Measurements from ENCODE around the gene ERBB2.
"Not testable (repeated sequence)": the region's sequence is repeated elsewhere in the genome, so short reads cannot be mapped to it uniquely, and the experiment has no call there.

ERBB2 gene

DNA sequence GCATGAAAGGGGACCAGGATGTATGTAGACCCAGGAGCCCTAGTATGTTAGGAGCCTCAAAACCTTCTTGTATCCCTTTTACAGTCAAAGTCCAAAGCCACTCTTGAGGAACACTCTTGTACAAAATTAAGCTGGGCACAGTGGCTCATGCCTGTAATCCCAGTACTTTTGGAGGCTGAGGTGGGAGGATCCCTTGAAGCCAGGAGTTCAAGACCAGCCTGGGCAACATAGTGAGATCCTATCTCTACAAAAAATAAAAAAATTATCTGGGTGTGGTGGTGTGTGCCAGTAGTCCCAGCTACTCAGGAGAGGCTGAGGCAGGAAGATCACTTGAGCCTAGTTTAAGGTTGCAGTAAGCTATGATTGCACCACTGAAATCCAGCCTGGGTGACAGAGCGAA, 26.1 kb downstream of the ERBB2 start:
- not testable (repeated sequence) for DNase-seq (ENCODE audit: low read depth in 3 of 3)

DNA sequence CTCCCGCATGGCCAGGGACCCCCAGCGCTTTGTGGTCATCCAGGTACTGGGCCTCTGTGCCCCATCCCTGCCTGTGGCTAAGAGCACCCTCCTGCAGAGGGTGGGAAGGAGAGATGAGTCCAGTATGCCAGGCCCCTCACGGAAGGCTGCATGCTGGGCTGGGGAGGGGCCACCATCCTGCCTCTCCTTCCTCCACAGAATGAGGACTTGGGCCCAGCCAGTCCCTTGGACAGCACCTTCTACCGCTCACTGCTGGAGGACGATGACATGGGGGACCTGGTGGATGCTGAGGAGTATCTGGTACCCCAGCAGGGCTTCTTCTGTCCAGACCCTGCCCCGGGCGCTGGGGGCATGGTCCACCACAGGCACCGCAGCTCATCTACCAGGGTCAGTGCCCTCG, 26.8 kb downstream of the ERBB2 start:
- no peak for DNase-seq (ENCODE audit: low read depth in 3 of 3)

DNA sequence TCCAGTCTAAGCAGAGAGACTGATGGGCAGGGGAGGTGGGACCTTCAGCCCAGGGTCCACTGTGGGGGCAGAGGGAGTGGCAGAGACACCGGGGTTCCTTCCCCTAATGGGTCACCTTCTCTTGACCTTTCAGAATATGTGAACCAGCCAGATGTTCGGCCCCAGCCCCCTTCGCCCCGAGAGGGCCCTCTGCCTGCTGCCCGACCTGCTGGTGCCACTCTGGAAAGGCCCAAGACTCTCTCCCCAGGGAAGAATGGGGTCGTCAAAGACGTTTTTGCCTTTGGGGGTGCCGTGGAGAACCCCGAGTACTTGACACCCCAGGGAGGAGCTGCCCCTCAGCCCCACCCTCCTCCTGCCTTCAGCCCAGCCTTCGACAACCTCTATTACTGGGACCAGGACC, 27.7 kb downstream of the ERBB2 start:
- DNase-seq (ENCODE audit: low read depth in 3 of 3) = no peak

DNA sequence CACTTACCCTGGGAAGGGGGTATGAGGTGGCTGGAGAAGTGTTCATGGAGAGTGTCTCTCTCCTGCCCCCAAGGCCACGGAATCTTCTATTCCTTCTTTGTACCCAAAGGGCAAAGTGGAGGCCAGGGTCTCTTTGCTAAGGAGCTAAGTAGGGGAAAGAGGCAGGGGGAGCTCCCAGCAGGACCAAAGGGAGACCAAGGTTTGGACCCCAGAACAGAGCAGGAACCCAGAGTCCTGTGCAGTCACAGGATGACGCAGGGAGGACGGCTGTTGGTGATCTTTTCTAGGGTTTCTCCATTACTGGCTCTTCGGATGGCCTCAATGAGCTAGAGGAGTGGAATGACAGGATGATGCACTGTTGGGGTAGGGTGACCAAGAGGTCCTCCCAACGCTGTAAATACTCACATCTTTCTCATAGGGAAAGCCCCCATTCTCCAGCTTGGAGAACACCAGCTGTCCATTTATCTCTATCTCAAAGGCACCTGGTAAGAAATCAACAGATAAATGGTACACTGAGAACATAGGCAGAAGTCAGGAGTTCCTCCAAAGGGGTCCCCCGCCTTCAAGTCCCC, 29.5 kb downstream of the ERBB2 start:
- DNase-seq (ENCODE audit: low read depth in 3 of 3) = no peak

DNA sequence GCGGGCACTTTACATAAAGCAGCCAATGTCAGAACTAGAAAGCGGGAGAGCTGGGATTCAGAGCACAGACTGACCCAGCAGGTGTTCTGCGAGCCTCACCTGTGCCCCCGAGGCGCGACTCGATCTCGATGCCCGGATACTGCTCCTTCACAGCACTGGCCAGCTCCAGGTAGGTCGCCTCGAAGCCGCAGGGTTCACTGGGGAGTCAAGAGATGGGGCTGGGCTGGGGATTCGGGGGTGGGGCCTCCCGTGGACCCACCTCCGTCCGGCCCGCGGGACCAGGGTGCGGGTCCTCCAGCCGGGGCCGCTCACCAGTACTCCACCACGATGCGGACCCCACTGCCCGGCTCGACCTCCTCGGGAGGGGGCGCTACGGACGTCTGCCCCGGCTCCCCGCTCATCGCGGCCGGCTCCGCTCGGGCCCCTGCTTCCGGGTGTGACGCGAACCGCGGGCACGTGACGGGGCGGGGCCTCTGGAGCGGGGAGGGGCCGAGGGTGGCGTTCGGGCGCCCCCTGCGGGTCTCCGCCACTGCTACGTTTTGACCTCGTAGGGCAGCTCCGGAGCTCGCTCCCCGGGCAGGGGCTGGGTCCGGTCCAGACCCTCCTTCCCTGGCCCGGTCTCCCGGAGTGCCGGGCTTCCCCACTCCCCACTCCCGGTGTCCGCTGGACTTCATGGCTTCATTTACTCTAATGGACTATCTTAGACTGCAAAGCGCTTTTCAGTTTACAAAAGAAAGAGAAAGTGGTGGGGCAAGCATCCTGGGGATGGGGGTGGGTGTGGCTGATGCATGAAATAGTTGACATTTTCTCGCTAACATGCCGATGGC, 30.4 kb downstream of the ERBB2 start, which contains the start of gene MIEN1:
Gene MIEN1, minus strand, starts transcription at position 438 of the 827 bp plus-strand sequence. Its CDS starts 37 bp downstream, at position 401.
- DNase-seq (ENCODE audit: low read depth in 3 of 3) = peak; percentile 89 to 91 (median 90)

DNA sequence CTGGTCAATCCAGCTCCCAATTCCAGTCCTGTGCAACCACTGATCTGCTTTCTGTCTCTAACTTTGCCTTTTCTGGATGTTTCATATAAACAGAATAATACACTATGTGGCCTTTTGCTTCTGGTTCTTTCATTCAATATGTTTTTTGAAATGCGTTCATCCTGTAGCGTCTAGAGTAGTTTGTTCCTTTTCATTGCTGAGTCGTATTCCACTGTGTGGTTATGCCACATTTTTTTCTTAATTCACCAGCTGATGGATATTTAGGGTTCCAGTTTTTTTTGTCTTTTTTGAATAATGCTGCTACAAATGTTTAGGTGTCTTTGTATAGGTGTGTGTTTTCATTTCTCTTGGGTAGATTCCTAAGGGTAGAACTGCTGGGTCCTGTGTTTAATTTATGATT, 32.7 kb downstream of the ERBB2 start:
- DNase-seq (ENCODE audit: low read depth in 3 of 3) = no peak

DNA sequence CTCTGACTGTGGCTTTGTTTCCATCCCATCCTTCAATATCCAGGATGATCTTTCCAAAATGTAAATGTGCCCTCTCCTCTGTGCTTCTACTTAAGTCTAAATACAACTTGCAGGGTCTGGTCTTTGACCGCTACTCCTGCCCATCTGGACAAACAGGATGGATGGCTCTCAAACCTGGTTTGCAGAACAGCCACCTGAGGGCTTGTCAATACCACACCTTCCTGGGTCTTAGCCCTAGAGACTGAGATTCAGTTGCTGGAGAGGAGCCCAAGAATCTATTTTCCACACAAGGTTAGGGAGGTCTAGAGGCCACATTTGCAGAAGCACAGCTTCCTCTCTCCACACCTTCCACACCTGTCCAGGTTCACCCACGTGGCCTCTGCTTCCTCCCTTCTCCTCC, 36.0 kb downstream of the ERBB2 start:
- DNase-seq (ENCODE audit: low read depth in 3 of 3) = no peak

DNA sequence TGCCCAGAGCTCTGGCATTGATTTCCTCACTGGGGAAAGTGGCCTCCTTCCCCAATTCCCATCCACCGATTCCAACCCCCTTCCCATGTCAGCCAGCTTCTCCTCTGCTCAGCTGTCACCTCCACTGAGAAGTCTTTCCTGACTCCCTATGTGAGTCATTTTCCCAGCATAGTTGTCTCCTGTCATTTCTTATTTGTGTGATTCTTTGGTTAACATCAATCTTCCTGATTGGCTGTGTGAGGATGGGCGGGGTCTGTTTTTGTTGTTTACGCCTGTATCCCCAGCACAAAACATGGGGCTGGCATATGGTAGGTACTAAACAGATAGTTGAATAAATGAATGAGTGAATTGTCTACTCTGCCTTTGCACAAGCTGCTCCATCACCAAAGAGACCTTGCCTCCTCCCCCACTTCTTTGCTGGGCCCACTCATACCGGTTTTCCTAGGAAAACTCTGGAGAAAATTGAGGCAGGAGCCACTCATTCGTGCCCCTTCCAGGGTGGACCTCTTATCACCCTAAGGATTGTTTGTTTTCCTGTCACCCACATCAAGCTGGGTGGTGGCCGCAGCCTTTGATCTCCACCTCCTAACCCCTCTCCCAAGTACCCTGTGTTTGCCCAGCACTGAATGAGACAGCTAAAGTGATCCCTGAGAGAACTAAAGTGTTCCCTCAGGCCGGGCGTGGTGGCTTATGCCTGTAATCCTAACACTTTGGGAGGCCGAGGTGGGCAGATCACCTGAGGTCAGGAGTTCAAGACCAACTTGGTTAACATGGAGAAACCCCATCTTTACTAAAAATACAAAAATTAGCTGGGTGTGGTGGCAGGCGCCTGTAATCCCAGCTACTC, 36.7 kb downstream of the ERBB2 start:
- DNase-seq (ENCODE audit: low read depth in 3 of 3) = no peak

DNA sequence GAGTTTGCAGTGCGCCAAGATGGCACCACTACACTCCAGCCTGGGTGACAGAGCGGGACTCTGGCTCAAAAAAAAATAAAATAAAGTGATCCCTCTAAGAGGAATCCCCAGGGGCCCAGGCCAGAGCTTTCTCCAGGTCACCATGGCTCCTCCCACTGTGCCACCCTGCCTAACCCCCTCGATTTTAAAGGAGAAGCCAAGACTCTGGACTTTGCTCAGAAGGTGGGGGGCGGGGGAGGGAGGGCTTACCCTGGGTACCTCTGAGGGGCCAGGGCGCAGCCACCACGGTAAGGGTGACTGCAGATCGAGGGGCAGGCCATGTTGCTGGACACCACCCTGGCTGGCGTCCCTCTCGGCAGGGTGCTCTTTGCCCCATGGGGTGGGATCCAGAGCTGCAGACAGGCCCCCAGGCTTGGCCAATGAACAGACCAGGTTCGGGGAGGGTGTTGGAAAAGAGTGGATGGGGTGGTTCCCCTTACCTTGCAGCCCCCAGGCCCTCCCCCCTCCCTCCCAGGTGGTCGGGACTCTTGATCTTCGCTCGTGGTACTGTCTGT, 37.4 kb downstream of the ERBB2 start:
- no peak for DNase-seq (ENCODE audit: low read depth in 3 of 3)

DNA sequence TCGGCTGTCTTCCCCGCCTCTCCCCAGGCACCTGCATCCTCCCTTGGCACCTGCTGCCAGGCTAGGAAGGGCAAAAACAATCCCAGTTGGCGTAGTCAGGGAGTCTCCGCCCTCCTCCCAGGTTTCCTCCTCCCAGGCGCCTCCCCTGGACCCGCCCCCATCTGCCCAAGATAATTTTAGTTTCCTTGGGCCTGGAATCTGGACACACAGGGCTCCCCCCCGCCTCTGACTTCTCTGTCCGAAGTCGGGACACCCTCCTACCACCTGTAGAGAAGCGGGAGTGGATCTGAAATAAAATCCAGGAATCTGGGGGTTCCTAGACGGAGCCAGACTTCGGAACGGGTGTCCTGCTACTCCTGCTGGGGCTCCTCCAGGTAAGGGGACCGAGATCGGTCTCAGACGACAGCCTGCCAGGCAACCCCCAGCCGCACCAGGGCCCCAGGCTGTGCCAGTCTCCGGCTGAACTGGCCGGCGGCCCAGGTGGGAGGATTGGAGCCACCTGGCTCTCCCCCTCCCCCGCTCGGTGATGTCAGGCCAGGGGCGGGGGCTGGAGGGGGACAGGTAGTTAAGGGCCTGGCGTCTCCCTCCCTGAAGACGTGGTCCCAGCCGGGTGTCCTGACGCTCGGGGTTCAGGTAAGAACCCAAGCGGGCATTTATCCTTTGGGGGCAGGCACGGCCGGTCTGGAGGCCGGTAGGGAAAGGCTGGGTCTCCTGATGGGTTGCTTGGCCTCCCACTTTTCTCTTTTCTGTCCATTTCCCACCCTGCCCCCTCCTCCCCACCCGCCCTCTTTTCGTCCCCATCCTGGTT, 38.1 kb downstream of the ERBB2 start, which contains the start of gene GRB7:
Gene GRB7, plus strand, starts transcription at position 179 of the 808 bp plus-strand sequence. CDS start 4,364 bp downstream, outside the sequence.
- DNase-seq (ENCODE audit: low read depth in 3 of 3) = no peak

DNA sequence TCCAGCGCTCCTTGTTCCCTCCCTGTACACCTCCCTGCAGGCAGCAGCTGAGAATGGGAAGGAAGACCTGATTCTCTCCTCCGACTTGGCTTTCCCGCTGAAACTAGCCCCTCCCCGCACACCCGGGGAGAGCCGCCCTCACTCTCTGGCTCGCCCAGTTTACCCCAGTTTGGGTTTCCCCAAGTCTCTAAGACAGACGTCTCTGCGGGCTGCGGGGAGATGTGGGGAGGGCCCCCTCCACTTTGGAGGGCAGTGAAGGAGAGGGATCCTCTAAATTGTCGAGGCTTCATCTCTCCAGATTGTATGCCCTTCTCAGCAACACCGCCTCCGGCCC, 38.7 kb downstream of the ERBB2 start:
- peak in 2 of 3 experiments; percentile 24 to 65 for DNase-seq (ENCODE audit: low read depth in 3 of 3)

DNA sequence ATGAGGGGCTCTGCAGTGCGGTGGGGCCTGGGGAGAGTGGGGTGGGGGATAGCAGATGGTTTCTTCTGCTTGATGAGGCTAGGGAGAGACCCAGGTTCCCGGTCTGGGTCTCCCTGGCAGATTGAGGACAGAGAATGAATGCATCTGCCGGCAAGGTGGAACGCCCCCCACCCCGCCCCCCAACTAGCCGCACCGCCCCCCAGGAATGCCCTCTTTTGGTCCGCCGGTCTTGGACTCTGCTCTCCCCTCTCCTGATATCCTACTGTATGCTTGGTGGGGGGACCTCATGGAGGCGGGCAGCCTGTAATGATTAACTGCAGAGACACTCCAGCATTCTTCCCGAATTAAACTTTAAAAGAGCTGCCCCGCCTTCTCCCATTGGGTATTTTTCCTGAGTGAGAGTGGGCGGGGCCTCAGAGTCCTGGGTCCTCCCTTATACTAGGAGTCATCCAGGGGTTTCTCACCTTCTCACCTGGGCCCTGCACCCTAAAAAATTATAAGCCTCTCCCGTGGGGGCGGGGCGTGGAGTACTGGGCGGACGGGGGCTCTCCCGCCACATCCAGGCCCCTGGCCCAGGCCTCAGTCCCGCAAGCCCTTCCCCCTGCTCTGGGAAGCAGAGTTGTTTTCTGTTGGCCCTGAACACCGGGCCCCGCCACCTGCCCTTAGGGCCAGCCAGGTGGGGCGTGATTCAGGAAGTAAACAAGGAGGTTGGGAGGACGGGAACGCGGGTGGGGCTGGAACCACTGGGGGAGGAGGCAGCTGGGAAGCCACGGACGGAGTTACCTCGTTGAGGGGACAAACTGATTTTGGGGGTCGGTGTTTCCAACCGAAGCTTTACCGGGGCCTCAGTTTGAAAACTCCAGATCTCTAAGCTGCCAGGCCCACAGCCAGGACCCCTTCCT, 39.4 kb downstream of the ERBB2 start:
- DNase-seq (ENCODE audit: low read depth in 3 of 3) = no peak

DNA sequence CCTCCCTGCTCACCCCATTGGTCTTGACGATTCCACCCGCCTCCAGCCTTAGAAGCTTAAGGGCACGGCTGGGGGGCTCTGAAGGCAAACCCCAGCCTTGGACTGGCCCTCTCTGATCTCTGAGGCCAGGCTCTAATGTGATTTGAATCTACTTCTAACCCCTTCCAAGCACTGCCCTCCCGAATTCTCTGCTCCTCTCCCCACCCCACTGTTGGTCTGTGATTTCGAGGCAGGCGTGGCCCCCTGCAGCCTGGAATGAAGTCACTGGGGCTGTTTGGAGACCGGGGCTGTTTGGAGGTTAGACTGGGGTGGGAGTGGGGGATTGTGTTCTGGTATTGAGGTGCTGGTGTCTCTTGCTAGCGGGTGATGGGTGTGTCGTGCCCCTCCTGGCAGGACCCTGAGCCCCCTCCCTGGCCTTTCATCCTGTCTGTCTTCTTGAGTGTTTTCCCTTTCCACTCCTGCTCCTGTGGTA, 40.1 kb downstream of the ERBB2 start:
- DNase-seq (ENCODE audit: low read depth in 3 of 3) = no peak

DNA sequence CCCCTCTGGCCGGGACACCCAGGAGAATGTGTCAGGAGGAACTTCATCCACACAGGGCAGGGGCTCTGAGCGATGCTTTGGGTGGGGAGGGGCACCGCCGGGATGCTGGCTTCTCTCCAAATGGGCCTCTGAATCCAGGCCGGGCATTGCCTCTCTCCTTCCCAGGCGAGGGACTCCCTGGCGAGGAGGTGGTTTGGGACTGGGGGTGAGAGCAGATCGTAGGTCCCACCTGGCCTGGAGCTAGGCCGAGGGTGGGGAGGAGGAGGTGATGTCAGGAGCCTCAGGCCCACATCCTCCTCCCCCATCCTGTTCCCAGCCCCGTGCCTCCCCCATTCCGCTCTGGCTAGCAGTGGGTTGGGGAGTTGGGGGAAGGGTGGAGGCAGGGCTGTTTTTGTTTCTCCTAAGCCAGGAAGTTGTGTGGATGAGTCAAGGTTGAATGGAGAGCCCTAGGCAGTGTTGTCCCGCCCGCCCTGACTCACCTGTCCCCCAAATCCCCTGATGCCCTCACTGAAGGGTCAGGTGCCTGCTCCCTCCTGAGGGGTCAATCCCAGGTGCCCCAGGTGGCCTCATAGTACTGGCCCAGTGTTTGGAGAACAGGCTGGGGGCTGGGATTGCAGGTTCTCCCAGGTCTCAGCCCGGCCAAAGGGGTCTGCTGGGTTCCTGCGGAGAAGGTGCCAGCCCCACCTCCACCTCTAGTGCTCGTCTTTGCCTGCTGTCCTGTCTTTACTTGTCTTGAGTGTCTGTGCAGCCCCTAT, 40.7 kb downstream of the ERBB2 start:
- DNase-seq (ENCODE audit: low read depth in 3 of 3) = no peak

DNA sequence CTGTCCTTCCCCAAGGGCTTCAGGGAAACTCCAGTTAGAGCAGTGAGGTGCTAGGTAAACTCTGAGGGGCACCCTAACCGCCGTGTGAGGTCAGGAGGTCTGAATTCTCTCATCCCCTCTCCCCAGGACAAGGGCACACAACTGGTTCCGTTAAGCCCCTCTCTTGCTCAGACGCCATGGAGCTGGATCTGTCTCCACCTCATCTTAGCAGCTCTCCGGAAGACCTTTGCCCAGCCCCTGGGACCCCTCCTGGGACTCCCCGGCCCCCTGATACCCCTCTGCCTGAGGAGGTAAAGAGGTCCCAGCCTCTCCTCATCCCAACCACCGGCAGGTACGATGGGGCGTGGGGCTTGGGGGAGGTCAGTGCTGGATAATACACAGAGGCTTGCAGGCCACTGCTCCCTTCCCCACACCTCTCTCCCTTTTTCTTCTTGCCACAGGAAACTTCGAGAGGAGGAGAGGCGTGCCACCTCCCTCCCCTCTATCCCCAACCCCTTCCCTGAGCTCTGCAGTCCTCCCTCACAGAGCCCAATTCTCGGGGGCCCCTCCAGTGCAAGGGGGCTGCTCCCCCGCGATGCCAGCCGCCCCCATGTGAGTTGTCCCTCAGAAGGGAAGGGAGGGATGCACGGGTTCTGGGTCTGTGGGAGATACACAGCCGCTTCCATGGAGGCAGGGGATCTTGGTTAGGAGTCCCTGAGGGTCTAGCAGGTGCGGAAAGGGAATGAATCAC, 42.4 kb downstream of the ERBB2 start:
- DNase-seq (ENCODE audit: low read depth in 3 of 3) = no peak

DNA sequence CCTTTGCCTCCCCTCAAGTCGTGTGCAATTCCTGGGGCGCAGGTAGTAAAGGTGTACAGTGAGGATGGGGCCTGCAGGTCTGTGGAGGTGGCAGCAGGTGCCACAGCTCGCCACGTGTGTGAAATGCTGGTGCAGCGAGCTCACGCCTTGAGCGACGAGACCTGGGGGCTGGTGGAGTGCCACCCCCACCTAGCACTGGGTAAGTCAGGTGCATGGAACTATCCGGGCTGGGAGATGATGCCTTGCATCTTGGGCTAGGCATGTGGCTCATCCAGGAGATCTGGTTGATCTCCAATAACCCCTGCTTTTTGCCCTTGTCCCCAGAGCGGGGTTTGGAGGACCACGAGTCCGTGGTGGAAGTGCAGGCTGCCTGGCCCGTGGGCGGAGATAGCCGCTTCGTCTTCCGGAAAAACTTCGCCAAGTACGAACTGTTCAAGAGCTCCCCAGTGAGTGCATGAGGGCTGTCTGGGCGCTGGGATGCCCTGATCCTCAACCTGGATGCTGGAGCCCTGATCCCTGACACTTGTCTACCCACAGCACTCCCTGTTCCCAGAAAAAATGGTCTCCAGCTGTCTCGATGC, 43.1 kb downstream of the ERBB2 start:
- DNase-seq (ENCODE audit: low read depth in 3 of 3) = no peak

DNA sequence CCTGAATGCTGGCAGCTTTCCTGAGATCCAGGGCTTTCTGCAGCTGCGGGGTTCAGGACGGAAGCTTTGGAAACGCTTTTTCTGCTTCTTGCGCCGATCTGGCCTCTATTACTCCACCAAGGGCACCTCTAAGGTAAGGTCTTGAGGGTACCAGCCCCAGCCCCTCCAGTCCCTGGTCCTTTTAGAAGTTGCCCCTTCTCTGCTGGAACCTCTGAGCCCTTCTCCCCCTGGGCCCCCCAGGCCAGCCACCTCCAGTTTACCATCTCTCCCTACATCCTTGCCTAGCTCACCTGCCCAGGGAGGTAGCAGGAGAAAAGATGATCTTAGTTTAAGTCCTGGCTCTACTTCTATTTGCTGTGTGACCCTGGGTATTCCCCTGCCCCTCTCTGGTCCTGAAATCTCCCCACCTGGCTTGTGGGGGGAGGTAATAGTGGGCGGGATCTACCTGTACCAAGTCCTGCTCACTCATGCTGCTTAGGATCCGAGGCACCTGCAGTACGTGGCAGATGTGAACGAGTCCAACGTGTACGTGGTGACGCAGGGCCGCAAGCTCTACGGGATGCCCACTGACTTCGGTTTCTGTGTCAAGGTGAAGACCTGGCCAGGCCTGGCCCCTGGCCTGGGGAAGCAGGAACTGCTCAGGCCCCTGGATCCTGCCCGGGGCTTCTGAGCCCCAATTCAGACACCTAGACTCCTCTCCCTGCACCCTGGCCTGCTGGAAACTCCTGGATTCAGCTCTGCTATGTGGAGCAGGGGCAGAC, 44.4 kb downstream of the ERBB2 start:
- DNase-seq (ENCODE audit: low read depth in 3 of 3) = no peak

DNA sequence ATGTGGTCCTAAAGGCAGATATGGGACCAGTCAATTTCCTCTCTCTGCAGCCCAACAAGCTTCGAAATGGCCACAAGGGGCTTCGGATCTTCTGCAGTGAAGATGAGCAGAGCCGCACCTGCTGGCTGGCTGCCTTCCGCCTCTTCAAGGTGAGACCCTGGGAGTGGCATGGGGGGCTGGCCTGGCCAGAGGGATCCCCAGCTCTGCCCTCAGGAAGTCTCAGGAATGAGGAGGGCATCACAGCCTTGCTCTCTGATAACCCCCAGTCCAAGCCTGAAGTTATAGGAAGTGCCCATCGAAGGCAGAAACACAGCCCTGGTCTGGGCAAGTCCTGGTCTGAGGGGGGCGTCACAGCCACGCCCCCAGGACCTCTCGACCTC, 45.0 kb downstream of the ERBB2 start:
- DNase-seq (ENCODE audit: low read depth in 3 of 3) = no peak
